Fibroblast of lung (primary cell): ENCODE measurements around the gene SPG21. TPM values are rescaled to one million over a fixed set of nuclear protein-coding genes. Genes with fewer than 3 reads are reported as not detected.
"Not testable (repeated sequence)": the region's sequence is repeated elsewhere in the genome, so short reads cannot be mapped to it uniquely, and the experiment has no call there.

Source experiments
- DNase-seq, 2 donors: peaks; one replicate each; pipeline versions ENCODE4 v3.0.0 to v3.0.0-alpha.2; 2010; ENCODE audit warnings: low read depth in 2 of 2
- H2AFZ ChIP-seq: 2 replicates; pipeline ENCODE4 v1.5.1; 2012; ENCODE audit warnings: low read length, control low read depth, inconsistent platforms
- H3K27ac ChIP-seq: 2 replicates; pipeline ENCODE4 v1.5.1; 2011; ENCODE audit warnings: low read length, control low read depth; ENCODE audit not compliant: insufficient read depth
- H3K27me3 ChIP-seq: 2 replicates; pipeline ENCODE4 v1.5.1; 2011; ENCODE audit warnings: mild to moderate bottlenecking, low read length; ENCODE audit not compliant: control insufficient read depth, insufficient read depth
- H3K36me3 ChIP-seq: 2 replicates; pipeline ENCODE4 v1.5.1; 2011; ENCODE audit warnings: low read length; ENCODE audit not compliant: control insufficient read depth, insufficient read depth
- H3K4me1 ChIP-seq: 2 replicates; pipeline ENCODE4 v1.5.1; 2011; ENCODE audit warnings: low read length; ENCODE audit not compliant: control insufficient read depth, insufficient read depth; ENCODE audit errors: extremely low read depth
- H3K4me2 ChIP-seq: 2 replicates; pipeline ENCODE4 v1.5.1; 2011; ENCODE audit warnings: low read length, control low read depth; ENCODE audit not compliant: insufficient read depth; ENCODE audit errors: extremely low read depth
- H3K4me3 ChIP-seq, 4 experiments: fragments of 200-600 bp in 1 of 4; sonication (generic) in 1 of 4; replicated peaks in 1 of 4; 2 replicates each; pipeline ENCODE4 v1.5.1; 2011 to 2016; ENCODE audit warnings: low read length in 4 of 4, low read depth in 3 of 4, mild to moderate bottlenecking in 3 of 4, control low read depth in 2 of 4, inconsistent platforms in 1 of 4, mixed read lengths in 1 of 4; ENCODE audit not compliant: insufficient read depth in 1 of 4; ENCODE audit errors: control extremely low read depth in 1 of 4
- H3K79me2 ChIP-seq: 2 replicates; pipeline ENCODE4 v1.5.1; 2012; ENCODE audit warnings: mild to moderate bottlenecking, low read length, inconsistent platforms; ENCODE audit not compliant: control insufficient read depth, insufficient read depth
- H3K9ac ChIP-seq: 2 replicates; pipeline ENCODE4 v1.5.1; 2011; ENCODE audit warnings: mild to moderate bottlenecking, low read length, control low read depth; ENCODE audit not compliant: insufficient read depth
- H3K9me3 ChIP-seq: 2 replicates; pipeline ENCODE4 v1.5.1; 2012; ENCODE audit warnings: low read depth, low read length; ENCODE audit not compliant: control insufficient read depth, insufficient read depth
- H4K20me1 ChIP-seq: 2 replicates; pipeline ENCODE4 v1.5.1; 2011; ENCODE audit warnings: low read length; ENCODE audit not compliant: control insufficient read depth, insufficient read depth; ENCODE audit errors: extremely low read depth
- EZH2 ChIP-seq: IDR thresholded peaks from 2 replicates; pipeline ENCODE4 v1.5.1; 2012; ENCODE audit warnings: low read length, control low read depth, mild to moderate bottlenecking; ENCODE audit errors: missing control alignments
- polyA plus RNA-seq, 2 donors: library from polyadenylated mRNA; depleted of rRNA in 1 of 2; stranded (reverse) in 1 of 2; unstranded in 1 of 2; fragments of >200 nt; gene quantifications; 2 replicates each; pipeline ENCODE4 v1.2.1, GENCODE V29; 2011 to 2012; ENCODE audit warnings: missing spikeins in 1 of 2
- total RNA-seq: library from RNA; depleted of rRNA; stranded (reverse); fragments of >200 nt; gene quantifications from 2 replicates; pipeline ENCODE4 v1.2.1, GENCODE V29; 2014
- TF ChIP-seq, protein P1 (sequence below), 2 donors: IDR thresholded peaks in 1 of 2; conservative IDR thresholded peaks in 1 of 2; 1 replicate in 1 of 2; 2 replicates in 1 of 2; pipeline ENCODE4 v1.5.1; 2011 to 2012; ENCODE audit warnings: low read length in 2 of 2, control low read depth in 1 of 2, inconsistent platforms in 1 of 2, low read depth in 1 of 2, mild to moderate bottlenecking in 1 of 2

SPG21 gene
- total and polyA plus RNA-seq, 2 donors (not counting 1 experiment from before 2014, with no cell fraction given) = 68.4 to 95.3 TPM

DNA sequence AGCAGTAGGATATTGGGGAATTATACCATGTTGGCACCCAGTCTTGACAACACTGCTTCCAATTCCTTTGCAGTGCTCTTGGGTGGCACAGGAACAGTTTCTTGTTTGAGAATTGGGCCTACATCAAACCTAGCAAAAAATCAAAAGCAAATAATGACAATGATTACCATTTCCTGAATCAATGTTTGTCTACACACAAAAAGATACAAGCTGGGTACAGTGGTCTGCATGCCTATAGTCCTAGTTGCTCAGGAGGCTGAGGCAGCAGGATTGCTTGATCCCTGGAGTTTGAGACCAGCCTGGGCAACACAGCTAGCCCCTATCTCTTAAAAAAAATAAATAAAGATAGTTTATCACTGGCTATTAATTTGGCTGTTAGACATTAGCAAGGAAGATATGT lies 31.8 kb upstream of the SPG21 start:
- Histone ChIP-seq H3K79me2 (no peaks in the 10 kb centered on the region), H3K27ac (no peak overlapping the region), H3K9ac (no peak overlapping the region), H3K4me1 (no peaks in the 10 kb centered on the region), H3K27me3 (no peaks in the 10 kb centered on the region), H3K9me3 (no peaks in the 10 kb centered on the region), H3K4me2 (no peak overlapping the region), H3K4me3 (no peak overlapping the region), H4K20me1 (no peaks in the 10 kb centered on the region), H2AFZ (no peak overlapping the region), H3K36me3 (peaks cover 5% of the 10 kb centered on the region)
- no peak for DNase-seq
- TF ChIP-seq, protein P1, sequence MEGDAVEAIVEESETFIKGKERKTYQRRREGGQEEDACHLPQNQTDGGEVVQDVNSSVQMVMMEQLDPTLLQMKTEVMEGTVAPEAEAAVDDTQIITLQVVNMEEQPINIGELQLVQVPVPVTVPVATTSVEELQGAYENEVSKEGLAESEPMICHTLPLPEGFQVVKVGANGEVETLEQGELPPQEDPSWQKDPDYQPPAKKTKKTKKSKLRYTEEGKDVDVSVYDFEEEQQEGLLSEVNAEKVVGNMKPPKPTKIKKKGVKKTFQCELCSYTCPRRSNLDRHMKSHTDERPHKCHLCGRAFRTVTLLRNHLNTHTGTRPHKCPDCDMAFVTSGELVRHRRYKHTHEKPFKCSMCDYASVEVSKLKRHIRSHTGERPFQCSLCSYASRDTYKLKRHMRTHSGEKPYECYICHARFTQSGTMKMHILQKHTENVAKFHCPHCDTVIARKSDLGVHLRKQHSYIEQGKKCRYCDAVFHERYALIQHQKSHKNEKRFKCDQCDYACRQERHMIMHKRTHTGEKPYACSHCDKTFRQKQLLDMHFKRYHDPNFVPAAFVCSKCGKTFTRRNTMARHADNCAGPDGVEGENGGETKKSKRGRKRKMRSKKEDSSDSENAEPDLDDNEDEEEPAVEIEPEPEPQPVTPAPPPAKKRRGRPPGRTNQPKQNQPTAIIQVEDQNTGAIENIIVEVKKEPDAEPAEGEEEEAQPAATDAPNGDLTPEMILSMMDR (conservative IDR thresholded peaks at IDR 0.05 in 1 of 2, IDR thresholded peaks at IDR 0.05 in 1 of 2; ENCODE audit: low read depth in 1 of 2, low read length in 2 of 2) = no peak
- TF ChIP-seq EZH2 = no peak

DNA sequence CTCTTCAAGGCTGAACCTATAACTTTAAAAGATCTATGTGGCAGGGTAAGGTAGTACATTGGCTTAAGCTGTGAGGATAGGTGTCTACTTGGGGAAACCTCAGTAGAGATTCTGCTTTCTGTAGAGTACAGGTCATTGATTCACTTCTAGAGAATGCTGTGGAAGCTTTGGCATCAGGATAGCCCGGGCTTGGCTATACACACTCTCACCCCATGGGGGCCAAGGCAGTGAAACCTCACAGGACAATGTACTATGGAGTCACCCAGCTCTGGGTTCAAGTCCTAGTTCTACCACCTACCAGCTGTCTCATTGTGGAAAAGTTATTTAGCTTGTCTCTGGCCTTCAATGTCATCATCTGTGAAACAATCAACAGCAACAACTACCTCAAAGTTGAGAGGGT lies 30.7 kb upstream of the SPG21 start:
- H3K9ac ChIP-seq = no peak overlapping the region
- TF ChIP-seq EZH2 = no peak
- TF ChIP-seq, protein P1 (conservative IDR thresholded peaks at IDR 0.05 in 1 of 2, IDR thresholded peaks at IDR 0.05 in 1 of 2; ENCODE audit: low read depth in 1 of 2, low read length in 2 of 2) = no peak
- H3K79me2 ChIP-seq = no peaks in the 10 kb centered on the region
- peaks cover 7% of the 10 kb centered on the region for H3K36me3 ChIP-seq
- no peaks in the 10 kb centered on the region for H3K4me1 ChIP-seq
- DNase-seq = no peak
- H3K4me2 ChIP-seq = no peak overlapping the region
- H3K27me3 ChIP-seq = no peaks in the 10 kb centered on the region
- H3K4me3 ChIP-seq = no peak overlapping the region
- no peaks in the 10 kb centered on the region for H4K20me1 ChIP-seq
- no peak overlapping the region for H3K27ac ChIP-seq
- no peaks in the 10 kb centered on the region for H3K9me3 ChIP-seq
- H2AFZ ChIP-seq = no peak overlapping the region

DNA sequence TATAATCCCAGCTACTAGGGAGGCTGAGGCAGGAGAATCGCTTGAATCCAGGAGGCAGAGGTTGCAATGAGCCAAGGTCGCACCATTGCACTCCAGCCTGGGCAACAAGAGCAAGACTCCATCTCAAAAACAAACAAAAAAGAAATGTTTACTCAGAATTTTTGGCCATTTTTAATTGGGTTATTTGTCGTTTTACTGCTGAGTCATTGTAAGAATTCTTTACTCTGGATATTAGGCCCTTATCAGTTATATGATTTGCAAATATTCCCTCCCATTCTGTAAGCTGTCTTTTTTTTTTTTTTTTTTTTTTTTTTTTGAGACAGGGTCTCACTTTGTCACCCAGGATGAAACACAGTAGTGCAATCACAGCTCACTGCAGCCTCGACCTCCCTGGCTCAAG lies 21.5 kb upstream of the SPG21 start:
- H3K36me3 ChIP-seq, H3K4me1 ChIP-seq, H2AFZ ChIP-seq, H3K27ac ChIP-seq, H3K27me3 ChIP-seq, H3K4me2 ChIP-seq, H3K9ac ChIP-seq, H3K79me2 ChIP-seq, H4K20me1 ChIP-seq, H3K9me3 ChIP-seq, H3K4me3 ChIP-seq, DNase-seq: not testable (repeated sequence)
